Neural crest cell (in vitro differentiated cells): Measurements from ENCODE around the gene TP73. TPM values are rescaled to one million over a fixed set of nuclear protein-coding genes. Genes with fewer than 3 reads are reported as not detected.

Source experiments
- DNase-seq: peaks from one replicate; pipeline ENCODE4 v3.0.0; 2021; ENCODE audit warnings: low read depth, mixed read lengths, low spot score
- H3K27ac Mint-ChIP-seq: one replicate; pipeline ENCODE4 v1.8.0; 2021; ENCODE audit warnings: mild to moderate bottlenecking, mixed read lengths; ENCODE audit not compliant: unreplicated experiment
- H3K27me3 Mint-ChIP-seq: 2 replicates; pipeline ENCODE4 v1.8.0; 2021; ENCODE audit warnings: low read depth, mild to moderate bottlenecking, mixed read lengths
- H3K36me3 Mint-ChIP-seq: 2 replicates; pipeline ENCODE4 v1.8.0; 2021; ENCODE audit warnings: low read depth, mild to moderate bottlenecking, mixed read lengths
- H3K4me1 Mint-ChIP-seq: 2 replicates; pipeline ENCODE4 v1.8.0; 2021; ENCODE audit warnings: mixed read lengths
- H3K4me3 Mint-ChIP-seq: one replicate; pipeline ENCODE4 v1.8.0; 2021; ENCODE audit warnings: mild to moderate bottlenecking, mixed read lengths
- H3K9me3 Mint-ChIP-seq: 2 replicates; pipeline ENCODE4 v1.8.0; 2021; ENCODE audit warnings: mixed read lengths
- total RNA-seq: library from RNA; stranded (reverse); gene quantifications from 2 replicates; pipeline ENCODE4 v1.2.1, GENCODE V29; 2021
- TF ChIP-seq, protein P1 (sequence below): fragments of 200-600 bp; sonication (generic); conservative IDR thresholded peaks from 2 replicates; pipeline ENCODE4 v1.5.0; 2021; ENCODE audit warnings: antibody characterized with exemption, mild to moderate bottlenecking

The TP73 gene
- total RNA-seq, 1 donor from 2014 or later: 1.5 TPM

DNA sequence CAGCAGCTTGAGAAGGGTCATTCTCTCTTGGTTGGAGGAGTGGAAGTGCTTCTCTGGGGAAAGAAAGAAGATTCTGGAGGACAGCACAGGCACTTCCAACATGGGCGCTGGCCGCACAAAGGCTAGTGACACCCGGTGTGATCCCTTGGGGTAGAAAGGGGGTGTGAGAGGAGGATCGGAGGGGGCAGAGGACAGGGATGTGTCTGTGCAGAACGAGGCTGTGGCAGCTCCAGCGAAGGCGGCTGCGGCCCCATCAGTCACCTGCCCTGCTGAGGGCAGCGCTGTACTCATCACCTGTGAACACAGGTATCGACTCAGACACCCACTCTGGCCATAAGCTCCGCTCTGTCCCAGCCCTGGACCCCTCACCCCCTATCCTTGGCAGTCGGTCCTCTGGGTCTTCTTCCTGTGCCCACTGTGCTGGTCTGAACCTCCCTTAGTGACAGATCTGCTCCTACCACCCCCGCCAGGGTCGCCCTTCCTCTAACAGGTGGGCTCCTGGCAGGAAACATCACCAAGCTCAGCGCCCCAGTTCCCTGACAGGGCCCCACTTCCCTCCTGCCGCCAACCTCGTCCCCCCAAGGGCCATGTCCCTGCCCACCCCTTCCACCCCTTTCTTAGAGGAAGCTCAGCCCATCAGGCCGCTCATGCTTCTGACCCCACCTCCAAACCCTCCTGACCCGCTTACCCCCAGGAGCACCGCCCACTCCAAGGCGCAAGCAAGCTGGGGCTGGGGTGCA lies 20.1 kb downstream of the TP73 start:
- TF ChIP-seq, protein P1, sequence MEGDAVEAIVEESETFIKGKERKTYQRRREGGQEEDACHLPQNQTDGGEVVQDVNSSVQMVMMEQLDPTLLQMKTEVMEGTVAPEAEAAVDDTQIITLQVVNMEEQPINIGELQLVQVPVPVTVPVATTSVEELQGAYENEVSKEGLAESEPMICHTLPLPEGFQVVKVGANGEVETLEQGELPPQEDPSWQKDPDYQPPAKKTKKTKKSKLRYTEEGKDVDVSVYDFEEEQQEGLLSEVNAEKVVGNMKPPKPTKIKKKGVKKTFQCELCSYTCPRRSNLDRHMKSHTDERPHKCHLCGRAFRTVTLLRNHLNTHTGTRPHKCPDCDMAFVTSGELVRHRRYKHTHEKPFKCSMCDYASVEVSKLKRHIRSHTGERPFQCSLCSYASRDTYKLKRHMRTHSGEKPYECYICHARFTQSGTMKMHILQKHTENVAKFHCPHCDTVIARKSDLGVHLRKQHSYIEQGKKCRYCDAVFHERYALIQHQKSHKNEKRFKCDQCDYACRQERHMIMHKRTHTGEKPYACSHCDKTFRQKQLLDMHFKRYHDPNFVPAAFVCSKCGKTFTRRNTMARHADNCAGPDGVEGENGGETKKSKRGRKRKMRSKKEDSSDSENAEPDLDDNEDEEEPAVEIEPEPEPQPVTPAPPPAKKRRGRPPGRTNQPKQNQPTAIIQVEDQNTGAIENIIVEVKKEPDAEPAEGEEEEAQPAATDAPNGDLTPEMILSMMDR: no peak
- Mint-ChIP-seq H3K4me1 (peaks cover 6% of the 10 kb centered on the region), H3K27ac (no peak overlapping the region), H3K9me3 (no peaks in the 10 kb centered on the region), H3K36me3 (no peaks in the 10 kb centered on the region), H3K4me3 (no peak overlapping the region), H3K27me3 (peaks cover 28% of the 10 kb centered on the region)
- no peak for DNase-seq

DNA sequence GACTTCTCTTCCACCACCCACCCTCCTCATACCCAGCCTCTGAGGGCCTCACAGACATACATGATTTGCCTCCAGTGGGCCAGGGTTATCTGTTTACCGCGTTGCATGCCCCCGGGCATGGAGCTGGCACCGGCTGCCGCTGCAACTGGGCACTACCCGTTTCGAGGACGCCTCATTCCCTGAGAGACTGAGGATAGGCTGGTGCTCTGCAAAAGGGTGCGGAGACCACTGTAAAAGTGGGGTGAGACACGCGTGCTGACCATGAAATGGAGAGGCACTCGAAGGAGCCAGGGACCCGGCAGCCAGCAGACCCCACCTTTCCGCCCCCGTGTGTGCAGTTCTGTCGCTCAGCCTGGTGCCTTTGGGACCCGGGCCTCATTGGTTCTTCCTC lies 20.6 kb downstream of the TP73 start:
- Mint-ChIP-seq H3K4me1 (peaks cover 6% of the 10 kb centered on the region), H3K27ac (no peak overlapping the region), H3K9me3 (no peaks in the 10 kb centered on the region), H3K27me3 (peaks cover 28% of the 10 kb centered on the region), H3K36me3 (no peaks in the 10 kb centered on the region), H3K4me3 (no peak overlapping the region)
- DNase-seq: no peak
- TF ChIP-seq, protein P1: no peak

DNA sequence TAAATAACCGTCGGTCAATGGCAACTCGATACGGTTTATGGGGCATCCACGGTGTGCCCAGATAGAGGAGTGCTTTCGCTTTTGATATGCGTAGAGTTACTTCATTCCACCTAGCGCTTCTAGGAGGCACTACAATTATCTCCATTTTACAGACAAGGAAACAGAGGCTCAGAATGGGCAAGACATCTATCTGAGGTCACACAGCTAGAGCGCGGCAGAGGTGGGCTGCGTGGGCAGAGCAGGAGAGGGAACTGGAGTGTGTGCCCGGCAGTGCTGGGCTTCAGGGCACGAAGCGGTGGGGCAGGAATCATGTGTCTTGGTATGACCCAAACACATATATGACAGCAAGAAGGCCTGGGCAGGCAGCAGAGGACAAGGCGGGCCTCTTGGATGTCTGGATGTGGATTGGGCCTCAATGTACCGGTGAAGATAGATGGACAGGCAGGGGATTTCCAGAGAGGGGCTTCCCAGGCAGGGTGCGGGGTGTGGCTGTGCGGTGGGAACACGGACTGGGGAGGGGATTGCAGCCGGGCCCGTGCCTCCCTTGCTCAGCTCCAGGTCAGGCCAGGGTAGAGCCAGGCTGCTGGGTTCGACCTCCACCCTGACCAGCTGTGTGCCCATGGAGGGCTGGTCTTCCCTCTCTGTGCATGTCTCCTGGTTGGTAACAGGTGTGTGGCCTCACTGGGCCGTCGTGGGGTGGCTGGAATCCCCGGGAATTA lies 21.2 kb downstream of the TP73 start:
- TF ChIP-seq, protein P1: no peak
- H3K4me1 Mint-ChIP-seq: peaks cover 1% of the 10 kb centered on the region
- peaks cover 26% of the 10 kb centered on the region for H3K27me3 Mint-ChIP-seq
- H3K9me3 Mint-ChIP-seq: no peaks in the 10 kb centered on the region
- no peaks in the 10 kb centered on the region for H3K36me3 Mint-ChIP-seq
- no peak for DNase-seq
- H3K27ac Mint-ChIP-seq: no peak overlapping the region
- H3K4me3 Mint-ChIP-seq: no peak overlapping the region

DNA sequence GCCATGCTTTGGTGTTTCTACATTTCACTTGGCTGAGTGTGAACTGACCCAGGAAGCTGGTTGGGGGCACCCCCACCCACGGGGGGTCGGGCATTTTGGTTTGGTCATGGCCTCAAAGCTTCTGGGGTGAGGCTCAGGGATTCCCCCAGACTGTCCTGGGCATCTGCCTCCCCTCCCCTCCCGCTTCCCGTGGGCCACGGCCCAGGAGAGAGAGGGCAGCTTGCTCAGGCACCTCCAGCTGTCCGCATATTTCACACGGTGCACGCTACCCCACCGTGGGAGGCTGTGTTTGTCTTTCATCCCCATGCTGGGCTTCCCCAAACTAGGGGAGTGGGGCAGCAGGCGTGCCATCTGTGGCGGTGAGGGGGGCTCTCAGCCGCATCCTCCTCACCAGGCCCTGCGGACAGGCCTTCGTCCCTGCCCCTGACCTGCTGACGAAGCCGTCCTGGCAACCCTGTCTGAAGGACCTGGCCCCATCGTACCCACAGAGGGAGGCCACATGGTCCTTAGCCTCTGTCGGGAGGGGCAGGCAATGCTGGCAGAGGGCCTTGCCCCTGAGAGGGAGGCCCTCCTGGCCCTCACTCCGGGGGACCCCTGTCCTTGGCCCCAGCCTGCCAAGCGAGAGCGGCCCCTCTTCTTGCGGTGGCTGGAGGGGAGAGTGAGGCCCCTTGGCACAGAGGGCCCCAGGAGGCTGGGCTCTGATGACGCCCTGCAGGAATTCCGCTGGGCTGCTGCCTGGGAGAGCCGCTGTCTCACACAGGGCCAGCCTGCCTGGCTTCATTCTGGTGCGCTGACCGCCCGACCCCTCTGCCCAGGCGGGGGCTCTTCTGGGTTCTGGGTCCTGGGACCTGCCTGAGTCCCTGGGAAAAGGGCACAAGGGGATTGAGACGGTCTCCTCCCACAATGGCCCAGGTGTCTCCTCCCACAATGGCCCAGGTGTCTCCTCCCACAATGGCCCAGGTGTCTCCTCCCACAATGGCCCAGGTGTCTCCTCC lies 22.1 kb downstream of the TP73 start:
- Mint-ChIP-seq H3K4me1 (no peaks in the 10 kb centered on the region), H3K4me3 (no peak overlapping the region), H3K9me3 (no peaks in the 10 kb centered on the region), H3K27me3 (peaks cover 25% of the 10 kb centered on the region), H3K36me3 (no peaks in the 10 kb centered on the region), H3K27ac (no peak overlapping the region)
- no peak for DNase-seq
- TF ChIP-seq, protein P1: no peak

DNA sequence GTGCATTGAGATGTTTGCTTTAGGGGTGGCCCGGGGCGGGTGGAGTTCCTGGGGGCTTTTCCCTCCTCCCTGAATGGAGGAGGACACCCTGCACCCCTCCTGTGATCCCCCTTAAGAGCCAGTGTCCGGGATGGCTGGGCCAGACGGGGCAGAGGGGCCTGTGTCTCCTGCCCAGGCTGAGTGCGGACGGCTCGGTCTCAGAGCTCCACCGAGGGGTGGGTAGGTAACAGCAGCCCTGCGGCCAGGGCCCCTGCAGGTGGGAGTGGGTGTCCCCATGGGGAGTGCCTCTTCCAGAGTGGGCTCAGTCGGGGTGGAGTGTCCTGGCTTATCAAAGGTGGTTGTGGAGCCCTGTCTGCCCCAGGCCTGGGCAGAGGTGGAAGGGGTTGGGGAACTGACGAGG lies 23.1 kb downstream of the TP73 start:
- no peak overlapping the region for H3K27ac Mint-ChIP-seq
- H3K9me3 Mint-ChIP-seq: no peaks in the 10 kb centered on the region
- peaks cover 17% of the 10 kb centered on the region for H3K27me3 Mint-ChIP-seq
- H3K4me3 Mint-ChIP-seq: no peak overlapping the region
- no peaks in the 10 kb centered on the region for H3K36me3 Mint-ChIP-seq
- H3K4me1 Mint-ChIP-seq: no peaks in the 10 kb centered on the region
- DNase-seq: no peak
- TF ChIP-seq, protein P1: no peak
